Loucy (cell line): ENCODE data around the gene F7.

Experiments
- EZH2phosphoT487 ChIP-seq: fragments of 200-600 bp; IDR thresholded peaks from 2 replicates; pipeline ENCODE4 v1.6.1; 2018; ENCODE audit warnings: antibody characterized with exemption, mild to moderate bottlenecking, moderate library complexity, borderline replicate concordance
- TF ChIP-seq, protein P1 (sequence below): fragments of 200-600 bp; sonication (generic); conservative IDR thresholded peaks from 2 replicates; pipeline ENCODE4 v1.5.1; 2014; ENCODE audit warnings: mild to moderate bottlenecking, antibody characterized with exemption, low read length

DNA sequence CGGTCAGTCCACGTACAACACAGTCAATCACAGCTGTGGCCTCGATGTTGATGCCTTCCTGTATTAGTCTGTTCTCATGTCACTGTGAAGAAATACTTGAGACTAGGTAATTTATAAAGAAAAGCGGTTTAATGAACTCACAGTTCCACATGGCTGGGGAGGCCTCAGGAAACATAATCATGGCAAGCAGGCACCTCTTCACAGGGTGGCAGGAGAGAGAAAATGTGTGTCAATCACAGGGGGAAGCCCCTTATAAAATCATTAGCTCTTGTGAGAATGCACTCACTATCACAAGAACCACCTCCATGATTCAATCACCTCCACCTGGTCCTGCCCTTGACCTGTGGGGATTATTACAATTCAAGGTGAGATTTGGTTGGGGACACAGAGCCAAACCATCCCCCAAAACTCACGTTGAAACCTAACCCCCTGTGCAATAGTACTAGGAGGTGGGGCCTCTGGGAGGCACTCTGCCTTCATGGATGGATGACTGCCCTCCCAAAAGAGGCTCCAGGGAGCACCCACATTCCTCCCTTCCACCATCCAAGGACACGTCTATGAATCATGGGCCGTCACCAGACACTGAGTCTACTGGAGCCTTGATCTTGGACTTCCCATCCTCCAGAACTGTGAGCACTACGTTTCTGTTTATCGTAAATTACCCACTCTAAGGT is 50.5 kb downstream of the F7 start:
- TF ChIP-seq, protein P1, sequence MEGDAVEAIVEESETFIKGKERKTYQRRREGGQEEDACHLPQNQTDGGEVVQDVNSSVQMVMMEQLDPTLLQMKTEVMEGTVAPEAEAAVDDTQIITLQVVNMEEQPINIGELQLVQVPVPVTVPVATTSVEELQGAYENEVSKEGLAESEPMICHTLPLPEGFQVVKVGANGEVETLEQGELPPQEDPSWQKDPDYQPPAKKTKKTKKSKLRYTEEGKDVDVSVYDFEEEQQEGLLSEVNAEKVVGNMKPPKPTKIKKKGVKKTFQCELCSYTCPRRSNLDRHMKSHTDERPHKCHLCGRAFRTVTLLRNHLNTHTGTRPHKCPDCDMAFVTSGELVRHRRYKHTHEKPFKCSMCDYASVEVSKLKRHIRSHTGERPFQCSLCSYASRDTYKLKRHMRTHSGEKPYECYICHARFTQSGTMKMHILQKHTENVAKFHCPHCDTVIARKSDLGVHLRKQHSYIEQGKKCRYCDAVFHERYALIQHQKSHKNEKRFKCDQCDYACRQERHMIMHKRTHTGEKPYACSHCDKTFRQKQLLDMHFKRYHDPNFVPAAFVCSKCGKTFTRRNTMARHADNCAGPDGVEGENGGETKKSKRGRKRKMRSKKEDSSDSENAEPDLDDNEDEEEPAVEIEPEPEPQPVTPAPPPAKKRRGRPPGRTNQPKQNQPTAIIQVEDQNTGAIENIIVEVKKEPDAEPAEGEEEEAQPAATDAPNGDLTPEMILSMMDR: no peak
- no peak for TF ChIP-seq EZH2phosphoT487
